ENCODE results near the gene C9orf57.
A peak's percentile ranks its signal among the peaks of the same experiment; 100 is the strongest.
"Not testable (repeated sequence)": the region's sequence is repeated elsewhere in the genome, so short reads cannot be mapped to it uniquely, and the experiment has no call there.

C9orf57 gene

GRCh38 chr9:72060513-72060912, at the start of gene C9orf57:
Gene C9orf57 (minus strand): TSS chr9:72060613. CDS start chr9:72059331, 1,282 bp downstream.
- DNase-seq, result no peak

GRCh38 chr9:72102520-72102919, 42.1 kb upstream of the C9orf57 start:
- DNase-seq, result no peak

- not testable (repeated sequence) for DNase-seq
Observed at GRCh38 chr9:72095520-72095919, 35.1 kb upstream of the C9orf57 start.

GRCh38 chr9:72092820-72093219, 32.4 kb upstream of the C9orf57 start:
- no peak for DNase-seq

- no peak for DNase-seq
Observed at GRCh38 chr9:72089451-72090130, 29.2 kb upstream of the C9orf57 start.

GRCh38 chr9:72082536-72082935, 22.1 kb upstream of the C9orf57 start:
- DNase-seq, result peak in 3 of 58 donors; percentile 1 to 38 (median 23)

GRCh38 chr9:72074666-72075065, 14.3 kb upstream of the C9orf57 start:
- not testable (repeated sequence) for DNase-seq

GRCh38 chr9:72065076-72065475, 4.7 kb upstream of the C9orf57 start:
- DNase-seq, result no peak

GRCh38 chr9:72052122-72052521, 8.3 kb downstream of the C9orf57 start:
- no peak for DNase-seq

- no peak for DNase-seq
Observed at GRCh38 chr9:72048850-72049249, 11.6 kb downstream of the C9orf57 start.

GRCh38 chr9:72046630-72047456, 13.6 kb downstream of the C9orf57 start:
- no peak for DNase-seq

GRCh38 chr9:72044095-72044494, 16.3 kb downstream of the C9orf57 start:
- no peak for DNase-seq

- DNase-seq, result no peak
Observed at GRCh38 chr9:72043576-72043975, 16.8 kb downstream of the C9orf57 start.

- no peak for DNase-seq
Observed at GRCh38 chr9:72042928-72043327, 17.5 kb downstream of the C9orf57 start.

- DNase-seq, result no peak
Observed at GRCh38 chr9:72041775-72042194, 18.6 kb downstream of the C9orf57 start.

GRCh38 chr9:72041369-72041768, 19.0 kb downstream of the C9orf57 start:
- no peak for DNase-seq

GRCh38 chr9:72039532-72039931, 20.9 kb downstream of the C9orf57 start:
- DNase-seq, result no peak

GRCh38 chr9:72038890-72039410, 21.5 kb downstream of the C9orf57 start:
- DNase-seq, result peak in 56 of 58 donors; percentile 7 to 84 (median 64)

- peak in 1 of 58 donors; percentile 34 for DNase-seq
Observed at GRCh38 chr9:72038408-72038807, 22.0 kb downstream of the C9orf57 start.

GRCh38 chr9:72037571-72037970, 22.8 kb downstream of the C9orf57 start:
- DNase-seq, result no peak

- no peak for DNase-seq
Observed at GRCh38 chr9:72030767-72031166, 29.6 kb downstream of the C9orf57 start.

GRCh38 chr9:72029986-72030385, 30.4 kb downstream of the C9orf57 start:
- DNase-seq, result no peak
